ENCODE results near the gene LOXHD1.

The LOXHD1 gene

GRCh38 chr18:46657115-46657955, at the start of gene LOXHD1:
Gene LOXHD1, minus strand, starts transcription at chr18:46657220. Its CDS starts 187 bp downstream, at chr18:46657033.
- no peak within 1 kb of the TSS for H3K4me3 ChIP-seq (ENCODE audit: control insufficient read depth, low read depth, low read length)
- TF ChIP-seq CTCF (conservative IDR thresholded peaks at IDR 0.05; ENCODE audit: control insufficient read depth, insufficient read depth, low read depth, low read length): no peak
- no peak for DNase-seq (ENCODE audit: low read depth)

- no peak for TF ChIP-seq CTCF (conservative IDR thresholded peaks at IDR 0.05; ENCODE audit: control insufficient read depth, insufficient read depth, low read depth, low read length)
- H3K4me3 ChIP-seq (ENCODE audit: control insufficient read depth, low read depth, low read length): no peak overlapping the region
- DNase-seq (ENCODE audit: low read depth): no peak
Observed at GRCh38 chr18:46705521-46705920, 48.5 kb upstream of the LOXHD1 start.

- no peak for DNase-seq (ENCODE audit: low read depth)
- no peak overlapping the region for H3K4me3 ChIP-seq (ENCODE audit: control insufficient read depth, low read depth, low read length)
- TF ChIP-seq CTCF (conservative IDR thresholded peaks at IDR 0.05; ENCODE audit: control insufficient read depth, insufficient read depth, low read depth, low read length): no peak
Observed at GRCh38 chr18:46704816-46705215, 47.8 kb upstream of the LOXHD1 start.

- no peak overlapping the region for H3K4me3 ChIP-seq (ENCODE audit: control insufficient read depth, low read depth, low read length)
- no peak for TF ChIP-seq CTCF (conservative IDR thresholded peaks at IDR 0.05; ENCODE audit: control insufficient read depth, insufficient read depth, low read depth, low read length)
- DNase-seq (ENCODE audit: low read depth): no peak
Observed at GRCh38 chr18:46704189-46704588, 47.2 kb upstream of the LOXHD1 start.

- no peak for DNase-seq (ENCODE audit: low read depth)
- no peak for TF ChIP-seq CTCF (conservative IDR thresholded peaks at IDR 0.05; ENCODE audit: control insufficient read depth, insufficient read depth, low read depth, low read length)
- no peak overlapping the region for H3K4me3 ChIP-seq (ENCODE audit: control insufficient read depth, low read depth, low read length)
Observed at GRCh38 chr18:46702471-46702870, 45.5 kb upstream of the LOXHD1 start.

GRCh38 chr18:46700066-46700824, 43.2 kb upstream of the LOXHD1 start:
- DNase-seq (ENCODE audit: low read depth): no peak
- TF ChIP-seq CTCF (conservative IDR thresholded peaks at IDR 0.05; ENCODE audit: control insufficient read depth, insufficient read depth, low read depth, low read length): no peak
- H3K4me3 ChIP-seq (ENCODE audit: control insufficient read depth, low read depth, low read length): no peak overlapping the region
